Left lobe of liver (tissue), 2 donors: Measurements from ENCODE around the gene CPN1. TPM values are rescaled to one million over a fixed set of nuclear protein-coding genes. Genes with fewer than 3 reads are reported as not detected.
A peak's percentile ranks its signal among the peaks of the same experiment; 100 is the strongest.
"Not testable (repeated sequence)": the region's sequence is repeated elsewhere in the genome, so short reads cannot be mapped to it uniquely, and the experiment has no call there.

Experiments
- ATAC-seq: fragments of 200-7000 bp; cut with Tn5 transposase; one replicate; pipeline ENCODE4 v1.9.1; 2020; ENCODE audit warnings: mild to moderate bottlenecking, moderate library complexity
- DNase-seq: peaks from one replicate; pipeline ENCODE4 v3.0.0-alpha.2; 2020; ENCODE audit warnings: low spot score
- total RNA-seq: library from RNA; stranded (reverse); gene quantifications from one replicate; pipeline ENCODE4 v1.2.1, GENCODE V29; 2021
- donor health status: DM: no; HTN: no; CAD: no; lungs with moderate emphysema.
- donor health status: DM: no; HTN: yes; CAD: no.

CPN1 gene
- 46.9 TPM for total RNA-seq

DNA sequence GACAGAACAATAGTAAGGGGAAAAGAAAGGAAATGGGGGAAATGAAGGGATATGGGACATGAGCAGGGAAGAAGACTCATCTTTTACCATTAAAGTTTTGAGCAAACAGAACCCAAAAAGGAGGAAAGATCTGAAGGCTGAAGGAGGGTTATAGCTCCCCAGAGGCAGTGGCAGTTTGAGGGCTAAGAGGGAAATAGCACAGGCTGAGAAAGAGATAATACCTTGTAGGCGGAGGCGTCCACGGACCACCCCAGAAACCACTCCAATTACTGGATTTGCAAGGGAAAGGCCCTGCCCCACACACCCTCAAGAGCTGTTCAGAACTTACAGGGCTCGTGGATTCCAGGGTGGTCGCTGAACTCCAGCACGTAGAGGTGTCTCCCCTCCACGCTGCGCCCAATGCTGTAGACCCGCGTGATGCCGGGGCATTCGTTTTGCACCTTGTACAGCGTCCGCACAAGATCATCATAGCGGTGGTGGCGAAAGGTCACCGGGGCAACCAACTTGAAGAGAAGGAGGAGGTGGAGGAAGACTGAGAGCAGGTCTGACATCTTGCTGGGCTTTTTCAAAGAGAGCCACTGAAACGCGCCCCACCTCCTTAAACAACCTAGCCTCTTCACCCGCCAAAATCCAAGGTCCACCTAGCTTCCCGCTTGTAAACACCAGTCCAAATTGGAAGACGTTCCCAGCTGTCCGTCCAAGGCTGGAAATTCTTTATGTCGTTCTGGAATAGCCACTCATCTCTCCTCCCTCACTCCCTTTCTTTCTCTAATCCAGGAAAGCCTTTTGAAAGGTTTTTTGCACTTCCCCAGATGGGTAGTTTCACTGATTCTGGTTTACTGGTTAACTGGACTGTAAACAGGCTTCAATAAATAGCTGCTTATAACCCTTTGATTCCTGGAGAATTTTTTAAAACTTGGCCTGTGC is at the start of gene CPN1:
TSS of gene CPN1 (minus strand) at position 795 of the 927 bp plus-strand sequence. CDS start at position 551, 244 bp downstream.
- ATAC-seq, result peak; percentile 83
- peak; percentile 59 for DNase-seq

DNA sequence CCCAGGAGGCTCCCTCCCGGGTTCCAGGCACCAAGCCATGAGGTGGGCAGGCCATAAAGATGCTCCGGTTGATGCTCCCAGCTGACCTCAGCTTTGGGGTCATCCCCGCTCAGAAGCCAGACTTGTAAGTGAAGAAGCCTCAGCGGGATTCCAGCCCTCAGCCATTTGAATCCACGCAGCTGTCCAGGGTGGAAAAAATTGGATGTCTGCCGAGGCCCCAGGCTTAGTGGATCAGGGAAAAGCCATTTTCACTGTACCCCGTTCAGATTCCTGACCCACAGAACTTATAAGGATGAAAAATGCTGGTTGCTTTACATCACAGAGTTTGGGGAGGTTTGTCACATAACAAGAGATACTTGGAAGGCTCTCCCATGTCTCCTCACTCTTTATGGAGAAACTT is 49.2 kb upstream of the CPN1 start:
- no peak for ATAC-seq

DNA sequence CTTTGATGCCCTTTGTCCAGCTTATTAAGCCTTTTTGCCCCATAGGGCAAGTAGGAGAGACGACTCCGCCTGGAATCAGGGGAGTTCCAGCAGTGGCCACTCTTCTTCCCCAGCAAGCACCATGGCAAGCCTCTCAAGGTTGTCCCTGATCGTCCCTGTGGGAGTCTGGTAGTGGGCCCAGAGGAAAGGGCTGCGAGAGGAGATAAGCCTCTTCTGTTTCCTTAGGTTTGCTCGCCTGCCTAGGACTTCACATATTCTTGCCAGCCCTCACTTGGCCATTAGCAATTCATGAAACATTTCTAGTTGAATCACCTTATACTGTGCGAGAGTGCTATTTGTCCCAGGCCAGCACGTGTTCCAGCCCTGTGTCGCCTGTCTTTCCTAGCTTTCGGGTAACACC is 47.8 kb upstream of the CPN1 start:
- DNase-seq (no peak), ATAC-seq (no peak)

More for the DNA sequence above, 49.2 kb upstream of the CPN1 start:
- DNase-seq, result no peak

DNA sequence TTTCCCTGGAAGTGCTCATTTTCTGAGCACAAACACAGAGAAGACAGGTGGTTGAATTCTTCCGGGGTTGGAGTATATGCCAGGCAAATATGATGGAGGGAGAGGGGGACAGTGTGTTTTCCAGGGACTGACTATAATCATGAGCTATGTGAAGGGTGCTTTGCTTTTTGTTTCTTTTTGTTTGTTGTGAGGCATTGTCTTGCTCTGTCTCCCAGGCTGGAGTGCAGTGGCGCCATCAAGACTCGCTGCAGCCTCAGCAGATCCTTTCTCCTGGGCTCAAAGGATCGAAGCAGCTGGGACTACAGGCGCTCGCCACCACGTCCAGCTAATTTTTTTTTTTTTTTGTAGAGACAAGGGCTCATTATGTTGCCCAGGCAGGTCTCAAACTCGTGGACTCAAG is 47.3 kb upstream of the CPN1 start:
- no peak for DNase-seq
- ATAC-seq, result no peak

DNA sequence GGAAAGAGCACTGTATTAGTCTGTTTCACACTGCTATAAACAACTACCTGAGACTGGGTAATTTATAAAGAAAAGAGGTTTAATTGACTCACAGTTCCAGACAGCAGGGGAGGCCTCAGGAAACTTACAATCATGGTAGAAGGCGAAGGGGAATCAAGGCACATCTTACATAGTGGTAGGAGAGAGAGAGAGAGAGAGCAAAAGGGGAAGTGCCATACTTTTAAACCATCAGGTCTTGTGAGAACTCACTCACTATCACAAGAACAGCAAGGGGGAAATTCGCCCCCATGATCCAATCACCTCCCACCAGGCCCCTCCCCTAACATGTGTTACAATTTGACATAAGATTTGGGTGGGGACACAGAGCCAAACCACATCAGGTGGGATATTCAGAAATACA is 43.7 kb upstream of the CPN1 start:
- DNase-seq, ATAC-seq: not testable (repeated sequence)

DNA sequence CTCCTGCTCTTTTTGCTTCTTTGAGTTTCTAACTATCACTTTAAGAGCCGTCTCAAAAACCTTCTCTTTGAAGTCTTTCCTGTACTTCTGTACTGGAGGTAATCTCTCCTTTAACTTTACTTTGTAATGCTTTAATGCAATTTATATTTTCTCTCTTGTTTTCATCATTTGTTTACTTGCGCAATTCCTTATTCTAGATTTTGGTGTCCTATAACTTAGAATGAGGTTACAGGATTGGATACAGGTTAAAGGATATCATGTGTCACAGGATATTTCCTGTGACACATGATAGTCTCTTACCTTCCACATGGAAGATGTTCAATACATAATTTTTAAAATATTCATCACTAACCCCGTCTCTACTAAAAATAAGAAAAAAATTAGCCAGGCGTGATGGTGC is 42.4 kb upstream of the CPN1 start:
- DNase-seq (no peak), ATAC-seq (no peak)

DNA sequence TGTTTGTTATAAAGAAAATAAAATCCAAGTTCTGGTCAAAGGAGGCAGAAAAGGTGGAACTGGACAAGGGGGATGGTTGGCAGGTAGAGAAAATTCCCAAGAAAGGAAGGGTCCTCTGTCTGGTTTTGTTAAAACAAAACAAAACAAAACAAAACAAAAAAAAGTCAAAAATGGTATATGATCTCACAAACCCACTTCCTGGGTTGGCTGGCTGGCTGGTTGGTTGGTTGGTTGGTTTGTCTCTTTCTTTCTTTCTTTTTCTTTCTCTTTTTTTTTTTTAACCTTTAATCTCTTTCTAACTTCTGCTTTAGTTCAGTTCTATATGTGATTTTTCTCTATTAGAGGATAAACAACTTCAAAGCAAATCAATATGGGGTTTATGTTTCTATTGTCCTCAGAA is 41.1 kb upstream of the CPN1 start:
- DNase-seq, result no peak

DNA sequence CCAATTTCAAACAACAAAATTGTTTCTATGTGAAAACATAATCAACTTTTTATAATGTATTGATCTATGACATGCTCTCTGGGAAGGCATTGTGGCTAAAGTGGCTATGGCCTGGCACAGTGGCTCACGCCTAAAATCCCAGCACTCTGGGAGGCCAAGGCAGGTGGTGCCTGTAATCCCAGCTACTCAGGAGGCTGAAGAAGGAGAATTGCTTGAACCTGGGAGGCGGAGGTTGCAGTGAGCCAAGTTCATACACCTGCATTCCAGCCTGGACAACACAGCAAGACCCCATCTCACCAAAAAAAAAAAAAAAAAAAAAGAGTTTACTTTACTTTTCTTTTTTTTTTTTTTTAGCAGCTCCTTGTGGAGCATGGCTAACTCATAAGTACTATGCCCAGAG is 38.9 kb upstream of the CPN1 start:
- no peak for DNase-seq
- ATAC-seq, result no peak

More for the DNA sequence above, 41.1 kb upstream of the CPN1 start:
- no peak for ATAC-seq

DNA sequence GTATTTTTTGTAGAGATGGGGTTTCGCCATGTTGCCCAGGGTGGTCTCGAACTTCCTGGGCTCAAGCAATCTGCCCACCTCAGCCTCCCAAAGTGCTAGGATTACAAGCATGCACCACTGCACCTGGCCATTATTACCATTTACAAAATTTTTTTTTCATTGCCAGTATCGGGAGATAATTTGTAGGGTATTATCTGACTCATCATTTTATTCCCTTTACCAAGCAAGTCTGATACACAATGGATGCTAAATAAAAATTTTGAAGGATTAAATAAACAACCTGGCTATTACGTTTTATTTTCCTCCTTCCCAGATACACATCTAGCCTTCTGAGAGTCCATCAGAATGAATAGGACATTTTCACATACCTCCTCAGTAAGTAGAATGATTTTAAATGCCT is 38.1 kb upstream of the CPN1 start:
- DNase-seq (no peak), ATAC-seq (no peak)

DNA sequence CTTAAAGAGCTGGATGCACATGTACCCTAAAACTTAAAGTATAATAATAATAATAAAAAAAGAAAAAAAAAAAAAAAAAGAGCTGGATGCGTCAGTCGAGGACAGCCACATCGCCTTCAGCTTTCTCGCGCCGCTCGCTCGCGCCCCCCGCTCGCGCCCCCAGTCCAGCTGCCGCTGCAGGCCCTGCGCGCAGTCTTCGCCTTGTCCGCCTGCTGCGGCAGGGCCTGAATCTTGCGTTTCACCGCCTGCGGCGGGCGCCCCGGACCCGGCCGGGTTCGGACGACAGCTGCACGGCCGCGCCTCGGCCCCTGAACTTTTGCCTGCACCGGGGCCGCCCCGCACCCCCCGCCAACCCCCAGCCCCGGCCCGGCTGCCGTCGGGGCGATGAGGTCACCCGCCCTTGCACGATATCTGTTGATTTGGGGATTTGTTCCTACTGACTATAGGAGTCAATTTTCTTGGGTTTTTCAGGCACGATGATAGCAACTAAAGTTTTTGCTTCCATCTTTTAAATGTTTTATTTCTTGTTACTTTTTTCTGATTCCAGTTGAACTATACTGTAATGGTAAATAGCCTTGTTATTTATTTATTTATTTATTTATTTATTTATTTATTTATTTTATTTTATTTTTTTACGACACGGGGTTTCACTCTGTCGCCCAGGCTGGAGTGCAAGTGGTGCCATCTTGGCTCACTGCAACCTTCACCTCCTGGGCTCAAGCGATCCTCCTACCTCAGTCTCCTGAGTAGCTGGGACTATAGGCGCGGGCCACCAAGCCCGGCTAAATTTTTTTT is 33.5 kb upstream of the CPN1 start:
- DNase-seq (no peak), ATAC-seq (no peak)

DNA sequence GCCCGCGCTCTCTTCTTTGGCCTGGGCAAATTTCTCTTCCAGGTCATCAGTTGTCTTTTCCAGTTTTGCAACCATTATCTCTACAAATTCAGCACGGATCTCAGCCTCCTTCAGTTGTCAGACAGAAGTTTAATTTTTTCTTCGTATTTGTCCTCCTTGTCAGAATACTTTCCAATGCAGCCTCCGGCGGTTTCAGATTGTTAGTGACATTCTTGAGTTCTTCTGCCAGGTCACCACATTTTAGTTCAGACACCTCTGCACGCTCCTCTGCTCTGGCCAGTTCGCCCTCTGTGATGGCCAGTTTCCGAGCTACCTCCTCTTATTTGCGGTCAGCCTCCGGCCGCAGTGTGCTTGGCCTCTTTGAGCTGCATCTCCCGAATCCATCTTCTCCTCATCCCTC is 32.8 kb upstream of the CPN1 start:
- ATAC-seq, result no peak

DNA sequence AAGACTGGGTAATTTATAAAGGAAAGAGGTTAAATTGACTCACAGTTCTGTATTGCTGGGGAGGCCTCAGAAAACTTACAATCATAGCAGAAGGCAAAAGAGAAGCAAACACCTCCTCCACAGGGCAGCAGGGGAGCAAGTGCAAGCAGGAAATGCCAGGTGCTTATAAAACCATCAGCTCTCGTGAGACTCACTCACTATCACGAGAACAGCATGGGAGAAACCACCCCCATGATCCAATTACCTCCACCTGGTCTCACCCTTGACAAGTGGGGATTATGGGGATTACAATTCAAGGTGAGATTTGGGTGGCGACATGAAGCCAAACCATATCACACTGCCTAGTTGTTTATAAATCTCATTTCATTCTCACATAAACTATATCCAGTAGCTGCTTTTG is 28.0 kb upstream of the CPN1 start:
- no peak for DNase-seq
- no peak for ATAC-seq

More for the DNA sequence above, 32.8 kb upstream of the CPN1 start:
- DNase-seq, result no peak

DNA sequence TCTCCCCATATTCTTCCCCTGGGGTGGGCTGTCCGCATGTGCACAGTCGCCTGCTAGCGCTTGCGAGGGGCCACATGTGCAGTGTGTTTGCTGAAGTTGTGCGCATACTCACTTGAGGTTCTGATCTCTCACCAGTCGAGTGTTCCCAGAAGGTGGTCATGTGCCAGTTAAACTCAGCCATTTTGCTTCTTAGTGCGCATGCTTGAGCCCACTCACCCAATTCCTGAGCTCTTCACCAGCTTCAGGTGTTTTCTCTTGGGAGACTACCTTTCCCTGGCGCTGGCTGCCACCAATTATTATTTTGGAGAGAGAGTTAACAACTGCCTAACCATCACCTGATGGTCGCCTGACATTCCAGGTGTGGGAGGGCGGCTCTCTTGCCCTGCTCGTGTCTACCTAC is 25.2 kb upstream of the CPN1 start:
- ATAC-seq (no peak), DNase-seq (no peak)

DNA sequence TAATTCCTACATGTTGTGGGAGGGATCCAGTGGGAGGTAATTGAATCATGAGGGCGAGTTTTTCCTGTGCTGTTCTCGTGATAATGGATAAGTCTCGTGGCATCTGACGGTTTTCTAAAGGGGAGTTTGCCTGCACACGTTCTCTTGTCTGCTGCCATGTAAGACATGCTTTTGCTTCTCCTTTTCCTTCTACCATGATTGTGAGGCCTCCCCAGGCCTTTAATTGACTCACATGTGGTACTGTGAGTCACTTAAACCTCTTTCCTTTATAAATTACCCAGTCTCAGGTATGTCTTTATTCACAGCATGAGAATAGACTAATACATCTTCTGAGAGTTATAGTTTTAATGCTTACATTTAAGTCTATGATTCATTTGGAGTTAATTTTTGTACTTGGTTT is 22.6 kb upstream of the CPN1 start:
- DNase-seq (no peak), ATAC-seq (no peak)

DNA sequence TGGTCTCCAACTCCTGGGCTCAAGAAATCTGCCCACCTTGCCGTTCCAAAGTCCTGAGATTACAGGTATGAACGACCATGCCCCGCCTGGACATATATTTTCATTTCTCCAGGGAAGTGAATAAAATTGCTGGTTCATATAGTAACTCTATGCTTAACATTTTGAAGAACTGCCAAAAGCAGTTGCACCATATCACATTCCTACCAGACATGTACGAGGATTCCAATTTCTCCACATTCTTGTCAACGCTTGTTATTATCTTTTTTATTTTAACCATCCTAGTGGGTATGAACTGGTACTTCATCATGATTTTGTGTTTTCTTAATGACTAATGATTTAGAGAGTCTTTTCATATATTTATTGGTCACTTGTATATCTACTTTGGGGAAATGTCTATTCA is 21.9 kb upstream of the CPN1 start:
- ATAC-seq (no peak), DNase-seq (no peak)

DNA sequence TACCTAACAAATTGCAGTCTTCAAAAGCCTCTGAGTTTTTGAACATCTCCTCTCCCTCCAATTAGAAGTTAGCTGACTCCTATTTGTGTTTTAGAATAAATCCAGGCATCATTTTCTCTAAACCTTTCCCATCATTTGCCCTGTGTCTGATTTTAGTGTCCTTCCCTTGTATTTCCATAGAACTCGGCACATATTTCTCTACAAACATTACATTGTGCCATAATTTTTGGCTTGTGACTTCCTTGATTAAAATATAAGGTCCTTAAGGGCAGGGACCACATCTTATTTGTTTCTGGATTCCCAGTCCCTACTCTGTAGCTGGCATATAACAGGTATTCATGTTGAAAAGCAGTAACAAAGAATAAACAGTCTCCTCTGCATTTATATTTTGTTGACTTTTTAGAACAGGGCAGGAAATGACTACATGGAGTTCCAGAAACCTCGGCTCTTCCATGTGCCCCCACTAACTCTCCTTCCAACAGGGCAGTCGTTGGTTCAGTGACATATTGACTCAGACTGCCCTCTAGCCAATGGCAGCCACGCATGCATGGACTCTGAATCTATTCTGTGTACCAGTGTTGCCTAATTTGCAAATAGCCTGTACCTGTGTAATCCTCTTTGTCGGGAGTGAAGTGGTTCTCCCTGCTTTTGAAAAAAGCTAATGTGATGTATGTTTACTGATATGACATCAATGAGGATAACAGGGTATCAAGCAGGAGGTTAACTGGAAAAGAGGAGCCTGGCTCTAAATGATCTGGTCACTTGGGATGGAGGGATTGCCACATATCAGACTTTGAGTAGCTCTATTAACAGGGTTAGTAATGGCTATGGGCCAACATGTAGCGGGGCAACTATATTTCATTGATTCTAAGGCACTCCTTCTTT is 19.8 kb upstream of the CPN1 start:
- DNase-seq (peak; percentile 94), ATAC-seq (peak; percentile 87)

DNA sequence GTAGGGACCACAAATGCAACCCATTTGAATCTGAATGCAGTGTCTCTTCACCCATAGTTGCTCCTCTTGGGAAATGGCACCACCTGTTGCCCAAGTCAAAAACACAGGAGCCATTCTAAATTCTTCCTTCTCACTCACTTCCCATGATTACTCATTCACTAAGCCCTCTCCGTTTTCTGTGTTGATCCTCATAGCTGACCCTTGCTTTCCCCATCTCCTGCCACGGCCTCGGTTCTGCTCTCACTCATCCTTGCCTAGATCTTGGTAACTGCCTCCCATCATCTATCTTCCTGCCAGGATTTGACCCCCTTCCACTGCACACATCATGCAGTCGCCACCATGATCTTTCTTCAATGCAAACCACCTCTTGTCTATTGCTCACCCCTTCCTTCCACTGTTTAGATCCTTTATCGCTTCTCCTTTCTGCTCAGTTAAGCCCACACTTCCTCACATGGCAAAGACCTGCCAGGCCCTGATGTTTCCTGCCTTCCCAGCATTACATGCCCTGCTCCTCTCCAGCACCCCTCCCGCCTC is 19.0 kb upstream of the CPN1 start:
- DNase-seq, result peak; percentile 58
- ATAC-seq, result peak; percentile 72

DNA sequence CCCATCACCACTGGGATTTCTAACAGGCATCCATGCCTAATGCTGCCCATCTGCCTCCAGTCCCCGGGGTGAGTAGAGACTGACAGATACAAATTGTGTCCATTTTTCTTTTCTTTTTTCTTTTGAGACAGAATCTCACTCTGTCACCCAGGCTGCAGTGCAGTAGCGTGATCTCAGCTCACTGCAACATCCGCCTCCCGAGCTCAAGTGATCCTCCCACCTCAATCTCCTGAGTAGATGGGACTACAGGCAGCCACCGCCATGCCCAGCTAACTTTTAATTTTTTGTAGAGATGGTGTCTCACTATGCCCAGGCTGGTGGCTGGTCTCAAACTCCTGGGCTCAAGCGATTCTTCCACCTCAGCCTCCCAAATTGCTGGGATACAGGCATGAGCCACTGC is 7.6 kb upstream of the CPN1 start:
- DNase-seq, result no peak
- ATAC-seq, result no peak

DNA sequence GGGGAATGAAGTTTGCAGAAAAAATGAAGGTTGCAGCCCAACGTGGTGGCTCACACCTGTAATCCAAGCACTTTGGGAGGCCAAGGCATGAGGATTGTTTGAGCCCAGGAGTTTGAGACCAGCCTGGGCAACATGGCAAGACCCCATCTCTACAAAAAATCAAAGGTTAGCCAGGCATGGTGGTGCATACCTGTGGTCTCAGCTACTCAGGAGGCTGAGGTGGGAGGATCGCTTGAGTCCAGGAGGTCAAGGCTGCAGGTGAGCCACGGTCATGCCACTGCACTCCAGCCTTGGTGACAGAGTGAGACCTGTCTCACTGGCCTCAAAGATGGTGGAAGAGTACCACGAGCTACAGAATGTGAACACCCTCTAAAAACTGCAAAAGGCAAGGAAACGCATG is 5.0 kb upstream of the CPN1 start:
- DNase-seq, ATAC-seq: not testable (repeated sequence)

DNA sequence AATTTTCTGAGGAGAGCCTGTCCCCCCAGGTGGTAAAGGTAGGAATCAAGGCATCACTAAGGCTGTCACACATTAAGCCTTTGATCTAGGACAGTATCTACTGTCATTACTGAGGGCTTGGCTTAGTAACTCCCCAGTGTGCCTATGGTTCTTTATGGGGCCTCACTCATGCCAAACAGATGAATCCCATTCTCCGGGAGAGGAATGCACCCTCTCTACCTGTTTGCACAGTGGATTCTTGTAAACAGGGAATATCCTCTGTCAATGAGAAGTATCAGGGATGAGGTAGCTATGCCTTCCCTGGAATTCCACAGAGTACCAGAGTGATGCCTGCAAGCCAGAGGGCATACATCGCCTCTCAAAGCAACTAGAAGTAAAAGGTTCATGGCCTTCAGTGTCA is 3.9 kb upstream of the CPN1 start:
- DNase-seq (no peak), ATAC-seq (no peak)

DNA sequence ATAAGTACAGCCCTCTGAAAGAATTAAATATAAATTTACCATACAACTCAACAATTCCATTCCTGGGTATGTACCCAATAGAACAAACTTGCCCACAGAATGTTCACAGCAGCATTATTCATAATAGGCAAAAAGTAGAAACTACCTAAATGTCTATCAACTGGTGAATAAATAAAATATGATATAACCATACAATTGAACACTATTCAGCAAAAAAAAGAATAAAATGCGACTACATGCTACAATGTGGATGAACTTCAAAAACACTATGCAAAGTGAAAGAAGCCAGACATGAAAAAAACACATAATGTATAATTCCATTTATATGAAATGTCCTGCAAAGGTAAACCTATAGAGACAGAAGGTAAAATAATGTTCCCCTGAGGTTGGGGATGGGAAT is 2.0 kb upstream of the CPN1 start:
- no peak for DNase-seq
- no peak for ATAC-seq
